ENCODE data around the gene DIS3L.
A peak's percentile ranks its signal among the peaks of the same experiment; 100 is the strongest.

DIS3L gene

DNA sequence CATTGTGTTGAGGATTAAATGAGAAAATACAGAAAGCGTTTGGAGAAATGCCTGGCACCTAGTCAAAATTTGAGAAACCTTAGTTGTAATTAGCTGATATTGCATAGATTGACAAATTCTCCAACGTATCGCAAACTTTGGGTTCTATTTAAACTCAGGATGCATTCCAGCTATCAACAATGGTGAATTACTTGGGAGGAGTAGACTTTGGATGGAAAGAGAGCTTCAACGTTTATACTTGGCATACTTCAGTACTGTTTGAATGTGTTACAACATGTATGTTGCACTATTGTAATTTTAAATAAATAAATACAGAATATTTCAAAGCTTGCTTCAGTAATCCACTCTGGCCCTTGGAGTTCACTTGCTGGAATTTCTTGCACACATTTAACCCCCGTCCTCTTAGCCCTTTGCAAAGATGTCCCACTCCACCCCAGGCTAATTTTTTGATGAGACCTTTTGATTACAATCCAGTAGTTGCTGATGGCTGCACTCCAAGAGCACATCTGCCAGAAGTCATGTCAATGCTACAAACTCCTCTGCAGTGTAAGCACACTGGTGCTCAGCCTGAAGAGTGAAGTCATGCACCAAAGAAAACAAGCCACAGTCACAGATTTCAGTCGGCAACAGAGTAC lies 4.7 kb upstream of the DIS3L start:
- in situ Hi-C loops (cut with MboI; ENCODE audit: low pct_unique_long_range_greater_than_20kb, low sequenced_read_pairs, unreplicated experiment), result no loop called here
- TF ChIP-seq, protein P1, sequence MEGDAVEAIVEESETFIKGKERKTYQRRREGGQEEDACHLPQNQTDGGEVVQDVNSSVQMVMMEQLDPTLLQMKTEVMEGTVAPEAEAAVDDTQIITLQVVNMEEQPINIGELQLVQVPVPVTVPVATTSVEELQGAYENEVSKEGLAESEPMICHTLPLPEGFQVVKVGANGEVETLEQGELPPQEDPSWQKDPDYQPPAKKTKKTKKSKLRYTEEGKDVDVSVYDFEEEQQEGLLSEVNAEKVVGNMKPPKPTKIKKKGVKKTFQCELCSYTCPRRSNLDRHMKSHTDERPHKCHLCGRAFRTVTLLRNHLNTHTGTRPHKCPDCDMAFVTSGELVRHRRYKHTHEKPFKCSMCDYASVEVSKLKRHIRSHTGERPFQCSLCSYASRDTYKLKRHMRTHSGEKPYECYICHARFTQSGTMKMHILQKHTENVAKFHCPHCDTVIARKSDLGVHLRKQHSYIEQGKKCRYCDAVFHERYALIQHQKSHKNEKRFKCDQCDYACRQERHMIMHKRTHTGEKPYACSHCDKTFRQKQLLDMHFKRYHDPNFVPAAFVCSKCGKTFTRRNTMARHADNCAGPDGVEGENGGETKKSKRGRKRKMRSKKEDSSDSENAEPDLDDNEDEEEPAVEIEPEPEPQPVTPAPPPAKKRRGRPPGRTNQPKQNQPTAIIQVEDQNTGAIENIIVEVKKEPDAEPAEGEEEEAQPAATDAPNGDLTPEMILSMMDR (IDR thresholded peaks at IDR 0.05; ENCODE audit: extremely low read depth, insufficient read depth, missing control alignments), result no peak

DNA sequence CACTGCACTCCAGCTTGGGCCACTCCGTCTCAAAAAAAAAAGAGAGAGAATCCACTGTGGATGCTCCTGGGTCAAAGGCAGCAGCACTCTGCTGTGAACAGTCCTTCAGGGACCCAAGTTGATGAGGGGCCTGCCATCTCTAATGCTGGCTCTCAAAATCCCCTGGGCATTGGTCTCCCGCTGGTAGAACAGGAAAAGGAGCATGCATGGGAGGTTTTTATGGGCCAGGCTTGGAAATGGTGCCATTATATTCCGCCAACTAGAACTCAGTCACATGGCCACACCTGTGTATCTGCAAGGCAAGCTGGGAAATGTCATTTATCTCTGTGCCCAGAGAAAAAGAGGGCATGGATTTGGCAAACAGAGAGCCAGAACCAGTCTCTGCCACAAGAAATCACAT lies 3.4 kb upstream of the DIS3L start:
- TF ChIP-seq, protein P1 (IDR thresholded peaks at IDR 0.05; ENCODE audit: extremely low read depth, insufficient read depth, missing control alignments), result no peak
- DNase-seq (ENCODE audit: low spot score), result no peak
- in situ Hi-C loops (cut with MboI; ENCODE audit: low pct_unique_long_range_greater_than_20kb, low sequenced_read_pairs, unreplicated experiment), result no loop called here

More for the DNA sequence above, 4.7 kb upstream of the DIS3L start:
- DNase-seq (ENCODE audit: low spot score), result no peak

DNA sequence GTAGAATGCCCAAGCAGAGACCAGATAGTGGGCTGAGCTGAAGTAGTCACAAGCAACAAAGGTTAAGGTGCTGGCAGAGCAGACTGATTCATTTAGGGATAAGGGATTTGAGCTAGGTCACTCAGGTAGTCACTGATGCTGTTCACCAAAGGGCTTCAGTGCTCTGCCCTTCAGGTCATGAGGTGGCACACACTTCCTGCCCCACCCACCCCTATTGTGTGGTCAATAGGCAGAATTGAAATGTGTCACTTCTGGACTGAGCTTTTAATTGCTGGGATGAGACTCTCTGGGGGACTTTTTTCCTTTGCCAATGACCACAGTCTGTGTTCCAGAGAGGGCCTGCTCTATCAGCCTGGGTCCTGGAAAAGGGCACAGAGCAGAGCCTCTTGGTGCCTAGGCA lies 2.9 kb upstream of the DIS3L start:
- in situ Hi-C loops (cut with MboI; ENCODE audit: low pct_unique_long_range_greater_than_20kb, low sequenced_read_pairs, unreplicated experiment), result no loop called here
- DNase-seq (ENCODE audit: low spot score), result no peak
- TF ChIP-seq, protein P1 (IDR thresholded peaks at IDR 0.05; ENCODE audit: extremely low read depth, insufficient read depth, missing control alignments), result no peak

DNA sequence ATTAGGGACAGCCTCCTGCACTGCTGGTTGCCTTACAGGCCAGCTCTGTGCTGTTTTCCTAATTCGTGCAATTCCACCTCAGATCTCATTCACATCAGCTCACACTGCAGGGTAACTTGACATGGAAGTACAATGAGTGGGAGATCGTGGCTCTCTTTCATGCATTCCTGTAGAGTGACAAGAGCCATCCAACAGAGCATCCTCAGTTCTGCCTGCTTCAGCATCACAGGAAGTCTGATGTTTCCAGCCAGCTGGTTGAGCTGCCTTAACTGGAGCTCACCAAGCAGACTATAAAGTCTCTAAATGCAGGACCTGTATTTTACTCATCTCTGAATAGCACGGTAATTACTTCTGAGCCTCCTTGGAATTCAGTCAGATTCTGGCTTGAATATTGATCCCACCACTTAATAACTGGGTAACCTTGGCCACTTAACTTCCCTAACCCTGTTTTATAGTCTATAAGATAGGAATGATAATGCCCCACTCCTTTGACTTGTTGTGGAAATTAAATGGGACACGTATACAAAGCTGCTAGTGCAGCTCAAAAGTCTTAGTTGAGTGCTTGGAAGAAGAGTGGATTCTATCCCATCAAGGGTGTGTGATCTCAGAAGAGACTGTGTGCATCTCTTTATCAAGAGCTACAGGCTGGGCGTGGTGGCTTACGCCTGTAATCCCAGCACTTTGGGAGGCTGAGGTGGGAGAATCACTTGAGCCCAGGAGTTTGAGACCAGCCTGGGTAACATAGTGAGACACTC lies 1.4 kb upstream of the DIS3L start:
- in situ Hi-C loops (cut with MboI; ENCODE audit: low pct_unique_long_range_greater_than_20kb, low sequenced_read_pairs, unreplicated experiment), result no loop called here
- DNase-seq (ENCODE audit: low spot score), result no peak
- TF ChIP-seq, protein P1 (IDR thresholded peaks at IDR 0.05; ENCODE audit: extremely low read depth, insufficient read depth, missing control alignments), result no peak

DNA sequence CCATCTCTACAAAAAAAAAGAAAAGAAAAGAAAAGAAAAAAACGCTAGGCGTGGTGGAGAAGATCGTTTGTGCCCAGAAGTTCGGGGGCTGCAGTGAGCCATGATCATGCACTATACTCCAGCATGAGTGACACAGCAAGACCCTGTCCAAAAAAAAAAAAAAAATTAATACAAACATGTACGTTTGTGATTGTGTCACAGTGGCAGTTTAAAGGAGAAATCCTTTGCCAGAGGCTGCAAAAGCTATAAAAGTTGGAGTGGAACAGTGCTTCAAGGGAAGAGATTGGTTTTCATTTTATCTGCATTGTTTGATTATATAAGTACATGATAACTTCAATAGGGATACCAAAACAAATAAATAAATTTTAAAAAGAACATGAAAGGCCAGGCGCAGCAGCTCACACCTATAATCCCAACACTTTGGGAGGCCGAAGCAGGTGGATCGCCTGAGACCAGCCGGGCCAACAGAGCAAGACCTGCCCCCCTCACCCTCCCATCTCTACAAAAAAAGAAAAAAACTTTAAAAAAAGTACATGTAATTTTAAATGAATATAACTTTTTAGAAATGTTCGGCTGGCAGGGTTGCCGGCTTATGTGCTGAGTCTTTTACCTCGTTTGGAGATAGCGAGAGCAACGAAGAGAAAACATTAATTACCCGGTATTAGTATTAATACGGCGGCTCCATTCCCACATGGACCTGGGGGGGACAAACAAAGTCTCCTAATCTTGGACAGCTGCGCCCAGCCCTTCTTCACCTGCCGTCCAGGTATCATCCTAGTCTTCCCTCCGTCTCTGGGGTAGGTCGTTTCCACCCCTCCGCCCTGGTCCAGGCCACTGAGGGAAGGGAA lies 573 bp upstream of the DIS3L start:
- TF ChIP-seq, protein P1 (IDR thresholded peaks at IDR 0.05; ENCODE audit: extremely low read depth, insufficient read depth, missing control alignments), result no peak
- DNase-seq (ENCODE audit: low spot score), result no peak
- in situ Hi-C loops (cut with MboI; ENCODE audit: low pct_unique_long_range_greater_than_20kb, low sequenced_read_pairs, unreplicated experiment), result no loop called here

DNA sequence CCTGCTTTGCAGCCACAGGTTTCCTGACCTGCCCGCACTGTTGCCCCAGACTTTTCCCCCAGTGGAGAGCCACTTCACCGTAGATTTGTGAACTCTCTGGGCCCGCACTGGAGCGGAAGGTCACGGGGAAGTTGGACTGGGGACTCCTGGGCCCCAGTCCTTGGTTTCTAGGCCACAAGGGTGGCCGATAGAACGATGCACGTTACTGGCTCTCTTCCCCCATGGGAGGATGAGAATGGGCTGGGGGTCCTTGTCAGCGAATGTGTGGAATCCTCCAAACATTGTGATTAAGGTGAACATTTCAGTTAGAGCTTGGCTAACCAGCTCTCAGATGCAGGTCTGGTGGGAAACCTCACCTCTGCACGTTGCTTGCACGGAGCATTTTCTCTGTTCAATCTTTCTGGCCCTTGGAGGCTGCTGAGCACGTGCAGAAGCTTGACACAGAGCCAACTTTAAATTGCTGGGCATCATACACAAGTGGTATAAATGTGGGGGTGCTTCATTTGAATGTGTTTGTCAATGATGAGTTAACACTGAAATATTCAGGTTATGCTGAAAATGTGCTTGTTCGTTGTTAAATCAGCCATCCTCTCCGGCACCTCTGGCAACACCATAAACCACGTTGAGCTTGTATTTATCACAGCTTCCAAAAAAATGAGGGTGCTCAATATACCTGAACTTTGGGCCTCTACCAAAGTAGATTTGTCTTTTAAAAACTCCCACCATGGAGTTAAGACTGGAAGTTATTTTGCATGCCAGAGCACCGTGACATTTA lies 976 bp downstream of the DIS3L start:
- in situ Hi-C loops (cut with MboI; ENCODE audit: low pct_unique_long_range_greater_than_20kb, low sequenced_read_pairs, unreplicated experiment), result no loop called here
- TF ChIP-seq, protein P1 (IDR thresholded peaks at IDR 0.05; ENCODE audit: extremely low read depth, insufficient read depth, missing control alignments), result no peak
- peak; percentile 52 for DNase-seq (ENCODE audit: low spot score)

Data from GM13977 (cell line).